HG02938 (cell line): ENCODE data around the gene CHRNB1.

Experiments
- ATAC-seq: cut with Tn5 transposase; IDR thresholded peaks from one replicate; pipeline ENCODE4 v1.9.1; 2021; ENCODE audit warnings: mild to moderate bottlenecking, moderate library complexity; ENCODE audit not compliant: unreplicated experiment

Gene CHRNB1

GRCh38 chr17:7437369-7437863, 7.4 kb upstream of the CHRNB1 start:
- ATAC-seq: no peak

- no peak for ATAC-seq
Measured at GRCh38 chr17:7437950-7438614, 6.8 kb upstream of the CHRNB1 start.

- no peak for ATAC-seq
Measured at GRCh38 chr17:7438656-7439460, 6.0 kb upstream of the CHRNB1 start.

- no peak for ATAC-seq
Measured at GRCh38 chr17:7439462-7440112, 5.3 kb upstream of the CHRNB1 start, which contains the start of gene FGF11. Gene FGF11 (plus strand): TSS chr17:7439512. CDS start chr17:7439621, 109 bp downstream.

GRCh38 chr17:7440113-7440833, 4.6 kb upstream of the CHRNB1 start:
- no peak for ATAC-seq

- ATAC-seq: no peak
Measured at GRCh38 chr17:7440834-7441195, 4.0 kb upstream of the CHRNB1 start.

- ATAC-seq: no peak
Measured at GRCh38 chr17:7441266-7441665, 3.6 kb upstream of the CHRNB1 start.

- no peak for ATAC-seq
Measured at GRCh38 chr17:7442142-7442541, 2.7 kb upstream of the CHRNB1 start.

- no peak for ATAC-seq
Measured at GRCh38 chr17:7443499-7444485, 1.1 kb upstream of the CHRNB1 start.

- ATAC-seq: no peak
Measured at GRCh38 chr17:7445619-7445968, 733 bp downstream of the CHRNB1 start.

- ATAC-seq: no peak
Measured at GRCh38 chr17:7448461-7448860, 3.6 kb downstream of the CHRNB1 start.

- no peak for ATAC-seq
Measured at GRCh38 chr17:7459961-7460545, 15.2 kb downstream of the CHRNB1 start.

- no peak for ATAC-seq
Measured at GRCh38 chr17:7460850-7461660, 16.2 kb downstream of the CHRNB1 start.

- no peak for ATAC-seq
Measured at GRCh38 chr17:7462474-7463371, 17.9 kb downstream of the CHRNB1 start.

GRCh38 chr17:7463372-7463846, 18.5 kb downstream of the CHRNB1 start:
- ATAC-seq: no peak

GRCh38 chr17:7464081-7464480, 19.2 kb downstream of the CHRNB1 start:
- ATAC-seq: no peak

GRCh38 chr17:7465597-7466275, 20.9 kb downstream of the CHRNB1 start:
- ATAC-seq: no peak
